CD4-positive, alpha-beta T cell treated with Interleukin-1 beta for 1 hour (primary cell): Measurements from ENCODE around the gene LEAP2.

ENCODE experiments used
- DNase-seq, 2 donors: peaks; one replicate each; pipeline ENCODE4 v3.0.0-alpha.2; 2020 to 2022

The LEAP2 gene

DNA sequence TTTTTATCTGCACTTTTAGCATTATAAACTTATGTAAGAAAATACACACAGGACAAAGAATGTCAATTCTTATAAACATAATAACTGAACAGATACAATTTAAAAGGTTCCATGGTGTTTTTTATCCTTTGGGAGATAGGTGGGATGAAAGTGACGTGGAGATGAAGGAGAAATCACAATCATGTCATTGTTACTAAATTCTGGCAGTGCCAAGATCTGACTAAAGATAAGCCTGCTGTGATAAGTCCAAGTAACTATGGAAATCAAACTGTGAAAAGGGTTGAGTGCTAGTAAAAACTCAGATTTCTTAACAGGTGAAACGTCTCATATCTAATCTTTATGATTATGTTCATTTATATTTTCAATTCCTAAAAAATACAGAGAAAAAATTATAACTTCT lies 11.1 kb downstream of the LEAP2 start:
- no peak for DNase-seq

DNA sequence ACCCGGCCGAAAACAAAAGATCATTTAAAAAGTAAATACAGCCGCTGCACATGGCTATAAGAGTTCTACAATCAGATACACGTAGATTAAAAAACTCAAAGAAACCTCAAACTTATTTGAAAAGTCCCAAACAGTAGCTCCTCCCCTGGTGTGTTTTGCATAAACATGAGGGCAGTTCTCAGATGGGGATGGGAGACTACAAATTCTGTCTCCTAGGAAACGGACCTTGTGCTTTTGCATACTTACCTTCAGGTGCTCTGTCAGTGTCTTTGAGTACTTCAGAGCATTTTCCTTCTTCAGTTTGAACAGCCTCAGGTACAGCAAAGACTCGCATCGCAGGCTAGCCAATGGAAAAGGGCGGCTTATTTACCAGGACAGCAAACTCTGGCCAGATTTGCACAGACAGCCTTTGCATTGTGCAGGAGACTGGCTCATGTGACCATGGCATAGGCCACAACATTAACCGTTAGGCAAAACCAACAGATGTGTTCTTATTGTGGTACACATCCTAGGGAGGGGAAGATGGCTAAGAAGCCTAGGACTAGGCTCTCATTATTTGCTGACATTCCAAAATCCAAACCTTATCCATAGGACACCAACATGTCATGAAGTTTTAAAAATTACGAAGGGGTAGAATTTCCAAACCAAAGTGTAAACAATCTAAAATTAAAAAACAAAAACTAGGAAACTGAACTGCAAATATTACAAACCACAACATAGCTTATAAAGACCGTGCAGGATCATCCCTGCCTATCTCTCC lies 12.8 kb downstream of the LEAP2 start:
- no peak for DNase-seq

DNA sequence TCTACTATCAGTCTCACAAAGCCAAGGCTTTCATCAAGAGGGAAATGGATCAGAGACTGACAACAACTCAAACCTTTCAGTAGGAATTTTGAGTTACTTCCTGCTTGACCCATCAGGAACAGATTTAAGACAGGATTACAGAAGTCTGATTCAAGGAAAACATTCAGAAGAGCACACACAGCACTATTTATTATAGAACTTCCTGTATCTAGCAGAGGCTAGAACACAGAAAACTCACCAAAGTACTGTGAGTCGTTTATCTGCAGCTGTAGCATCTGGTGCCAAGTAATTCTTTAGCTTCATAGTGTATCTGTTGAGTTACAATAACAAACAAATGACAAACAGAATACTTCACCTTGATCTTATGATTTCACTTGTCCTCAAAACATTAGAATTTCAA lies 13.8 kb downstream of the LEAP2 start:
- DNase-seq, result no peak

DNA sequence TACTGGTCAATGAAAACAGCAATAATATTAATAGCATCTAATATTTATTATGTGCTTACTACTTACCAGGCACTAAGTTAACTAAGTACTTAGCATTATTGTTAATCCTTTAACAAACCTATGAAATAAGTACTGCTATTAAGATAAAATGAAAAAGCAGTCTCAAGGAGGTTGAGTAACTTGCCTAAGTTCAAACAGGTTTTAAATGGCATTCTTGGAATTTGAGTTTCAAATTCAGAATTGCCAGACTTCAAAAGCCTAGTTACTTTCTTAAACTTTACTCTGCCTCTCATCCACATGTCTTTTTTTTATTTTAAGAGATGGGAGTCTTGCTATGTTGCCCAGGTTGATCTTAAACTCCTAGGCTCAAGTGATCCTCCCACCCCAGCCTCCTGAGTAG lies 16.0 kb downstream of the LEAP2 start:
- DNase-seq, result no peak

DNA sequence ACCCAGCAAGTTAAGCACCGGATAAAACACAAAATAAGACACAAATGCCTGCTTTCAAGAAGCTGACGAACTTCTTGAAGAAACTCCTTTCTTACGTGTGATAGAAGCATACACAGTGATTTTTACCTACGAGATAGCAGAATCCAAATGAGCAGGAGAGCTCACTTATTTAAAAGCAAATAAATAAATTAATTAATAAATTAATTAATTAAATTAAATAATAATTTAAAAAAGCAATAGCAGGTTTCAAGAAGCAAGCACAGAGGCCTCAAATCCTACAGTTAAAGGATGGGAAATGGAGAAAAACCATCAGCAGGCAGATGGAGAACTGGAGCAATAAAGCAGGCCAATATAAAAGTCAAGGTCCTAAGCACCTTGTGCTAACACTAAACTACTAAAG lies 17.3 kb downstream of the LEAP2 start:
- DNase-seq, result no peak

DNA sequence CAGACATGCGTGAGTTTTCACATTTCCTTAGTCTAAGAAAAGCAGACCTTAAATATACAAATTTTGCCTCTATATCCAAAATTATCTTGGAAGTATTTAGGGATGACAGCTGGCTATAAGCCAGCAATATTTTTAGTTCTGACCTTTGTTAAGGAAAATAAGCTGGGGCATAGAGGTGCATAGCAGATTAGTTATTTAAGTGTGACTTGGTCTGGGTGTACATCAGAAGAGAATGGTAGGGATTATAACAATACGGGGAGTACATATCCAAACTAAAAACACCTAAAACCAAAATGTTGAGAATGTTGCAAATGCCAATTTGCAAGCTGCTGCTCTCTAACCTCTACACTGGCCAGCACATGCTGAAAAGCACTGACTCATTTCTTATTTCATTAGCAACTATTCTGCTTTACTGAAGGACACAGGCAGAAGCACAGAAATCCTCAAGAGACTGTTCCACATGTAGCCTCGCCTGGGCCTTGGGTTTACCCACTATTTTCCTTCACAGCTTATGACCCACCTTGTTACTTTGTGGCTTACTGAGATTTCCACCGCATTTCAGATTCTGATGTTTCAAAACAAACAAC lies 22.3 kb downstream of the LEAP2 start:
- no peak for DNase-seq

DNA sequence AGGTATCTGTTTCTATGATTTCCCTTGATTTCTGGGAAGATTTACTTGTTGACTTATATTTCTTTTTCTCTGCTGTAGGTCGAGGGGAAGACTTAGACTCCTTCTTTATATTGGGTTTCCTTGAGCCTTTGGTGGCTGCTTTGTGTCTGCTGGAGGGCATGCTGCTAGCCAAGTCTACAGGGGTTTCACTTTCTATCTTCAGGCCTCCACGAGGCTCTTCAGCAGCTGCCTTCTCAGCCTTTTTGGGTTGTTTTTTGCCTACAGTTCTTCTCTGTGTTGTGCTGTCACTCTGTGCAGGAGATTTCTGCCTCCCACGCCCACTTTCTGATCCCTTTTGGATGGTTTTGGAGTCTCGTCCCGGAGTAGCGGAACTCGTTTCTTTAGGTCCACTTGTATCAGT lies 23.2 kb downstream of the LEAP2 start:
- DNase-seq, result no peak

DNA sequence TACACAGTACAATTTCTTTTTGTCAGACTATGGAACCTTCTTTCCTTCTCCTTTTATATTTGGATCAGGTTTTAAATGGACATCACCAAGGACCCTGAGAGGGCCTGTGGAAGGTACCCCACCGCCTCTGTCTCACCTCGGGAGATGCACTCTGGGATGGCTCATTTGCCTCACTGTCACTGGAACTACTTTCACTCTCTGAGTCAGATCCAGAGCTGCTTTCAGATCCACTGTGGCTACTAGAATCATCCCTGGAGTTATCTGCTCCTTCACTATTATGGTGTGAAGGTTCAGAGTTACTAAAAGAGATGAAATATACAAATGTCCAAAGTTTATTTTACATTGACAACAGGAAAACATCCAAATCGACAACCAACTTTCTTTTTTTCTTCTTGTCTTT lies 24.6 kb downstream of the LEAP2 start:
- DNase-seq, result no peak

DNA sequence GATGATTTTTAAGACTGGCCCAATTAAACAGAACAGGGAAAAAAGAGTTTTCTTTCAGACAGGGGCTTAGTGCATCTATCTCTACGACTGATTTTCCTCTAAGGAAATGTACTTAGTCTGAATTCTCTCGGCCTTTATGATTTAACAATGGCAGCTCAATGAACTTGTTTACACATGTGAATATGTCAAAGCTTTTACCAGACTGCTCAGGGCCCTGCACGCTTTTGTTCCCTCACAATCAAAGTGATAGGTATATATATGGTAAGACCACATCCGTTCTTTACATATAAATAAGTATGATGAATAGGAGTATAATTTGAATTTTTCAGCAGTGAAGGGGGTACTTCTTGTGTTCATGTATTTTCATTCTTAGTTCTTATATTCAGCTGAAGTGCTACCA lies 27.6 kb downstream of the LEAP2 start:
- no peak for DNase-seq

DNA sequence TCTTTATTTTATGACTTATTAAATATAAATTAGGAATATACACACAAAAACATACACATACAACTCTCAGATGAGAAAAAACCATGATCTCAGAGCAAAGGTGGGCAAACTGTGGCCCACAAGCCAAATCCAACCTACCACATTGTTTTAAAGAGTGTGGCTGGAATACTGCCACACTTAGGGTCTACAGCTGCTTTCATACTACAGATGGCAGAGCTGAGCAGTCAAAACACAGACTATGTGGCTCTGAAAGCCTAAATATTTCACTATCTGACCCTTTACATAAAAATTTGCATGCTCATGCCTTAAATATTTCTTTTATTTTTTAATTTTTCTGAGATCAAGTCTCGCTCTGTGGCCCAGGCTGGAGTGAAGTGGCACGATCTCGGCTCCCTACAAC lies 28.3 kb downstream of the LEAP2 start:
- no peak for DNase-seq

DNA sequence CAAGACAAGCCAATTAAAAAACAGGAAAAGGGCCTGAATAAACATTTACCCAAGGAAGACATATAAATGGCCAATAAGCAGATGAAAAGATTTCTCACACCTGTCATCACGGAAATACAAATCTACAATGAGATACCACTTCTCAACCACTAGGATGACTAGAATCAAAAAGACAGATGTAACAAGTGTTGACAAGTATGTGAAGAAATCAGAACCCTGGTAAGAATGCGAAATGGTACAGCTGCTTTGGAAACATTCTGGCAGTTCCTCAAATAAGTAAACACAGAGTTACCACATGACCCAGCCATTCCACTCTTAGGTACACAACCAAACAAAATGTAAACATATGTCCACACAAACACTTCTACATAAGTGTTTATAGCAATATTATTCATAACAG lies 32.5 kb downstream of the LEAP2 start:
- DNase-seq, result no peak

DNA sequence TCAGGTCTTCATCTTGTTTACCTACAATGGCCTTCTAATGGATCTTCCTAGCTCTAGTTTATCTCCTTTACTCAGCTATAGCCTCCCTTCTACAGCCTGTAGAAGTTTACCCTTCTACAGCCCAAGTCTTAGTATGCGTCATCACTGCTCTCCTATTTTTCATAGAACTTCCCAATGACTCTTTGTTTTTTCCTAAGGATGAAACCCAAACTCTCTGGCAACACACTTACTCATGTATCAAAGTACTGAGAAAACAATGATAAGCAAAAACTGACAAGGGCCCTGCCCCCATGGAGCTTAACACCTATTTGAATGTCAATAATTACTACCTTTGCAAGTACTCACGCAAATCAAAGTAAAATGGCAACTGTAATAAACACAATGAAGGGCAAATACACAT lies 33.7 kb downstream of the LEAP2 start:
- no peak for DNase-seq

DNA sequence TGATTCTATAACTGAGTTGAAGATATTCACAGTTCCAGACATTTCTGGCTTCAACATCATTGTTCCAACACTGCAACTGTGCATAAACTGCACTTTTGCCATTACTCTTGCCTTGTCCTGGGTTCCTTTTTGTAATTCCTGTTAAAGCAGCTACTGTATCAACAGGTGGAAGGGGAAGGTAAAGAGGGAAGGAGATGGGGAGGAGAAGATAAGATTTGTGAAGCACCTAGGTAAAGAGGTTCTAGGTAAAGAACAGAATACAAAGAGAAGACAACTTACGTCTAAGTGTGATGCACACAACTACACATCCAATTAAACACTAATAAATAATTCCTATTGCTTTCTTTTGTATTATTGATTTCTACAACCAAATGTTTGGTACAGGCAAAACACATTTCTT lies 36.2 kb downstream of the LEAP2 start:
- DNase-seq, result no peak

DNA sequence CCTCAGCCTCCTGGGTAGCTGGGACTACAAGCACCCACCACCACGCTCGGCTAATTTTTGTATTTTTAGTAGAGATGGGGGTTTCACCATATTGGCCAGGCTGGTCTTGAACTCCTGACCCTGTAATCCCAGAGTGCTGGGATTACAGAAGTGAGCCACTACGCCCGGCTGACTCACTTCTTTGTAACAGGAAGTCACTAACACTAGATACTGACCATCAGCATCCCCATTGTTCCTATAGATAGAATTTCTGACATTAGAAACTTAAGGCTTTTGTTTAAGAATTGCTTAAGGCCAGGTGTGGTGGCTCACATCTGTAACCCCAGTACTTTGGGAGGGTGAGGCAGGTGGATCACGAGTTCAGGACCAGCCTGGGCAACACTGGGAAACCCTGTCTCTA lies 42.2 kb downstream of the LEAP2 start:
- DNase-seq, result peak in 1 of 2 donors; percentile 14

DNA sequence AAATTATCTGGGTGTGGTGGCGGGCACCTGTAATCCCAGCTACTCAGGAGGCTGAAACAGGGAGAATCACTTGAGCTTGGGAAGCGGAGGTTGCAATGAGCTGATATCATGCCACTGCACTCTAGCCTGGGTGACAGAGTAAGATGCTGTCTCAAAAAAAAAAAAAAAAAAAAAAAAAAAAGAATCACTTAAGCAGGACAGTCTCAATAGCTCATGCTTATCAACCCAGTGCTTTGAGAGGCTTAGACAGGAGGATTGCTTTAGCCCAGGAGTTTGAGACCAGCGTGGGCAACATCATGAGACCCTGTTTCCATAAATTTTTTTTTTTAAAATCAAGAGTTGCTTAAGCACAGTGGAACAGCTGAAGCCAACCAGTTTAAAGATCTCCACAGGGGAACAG lies 42.6 kb downstream of the LEAP2 start:
- DNase-seq, result no peak
